GM18526 (cell line): ENCODE data around the gene DLX5.

Experiments used
- POLR2A ChIP-seq: IDR thresholded peaks from 3 replicates; pipeline ENCODE4 v1.6.1; 2011; ENCODE audit not compliant: insufficient read length; ENCODE audit errors: extremely low read depth

Gene DLX5

DNA sequence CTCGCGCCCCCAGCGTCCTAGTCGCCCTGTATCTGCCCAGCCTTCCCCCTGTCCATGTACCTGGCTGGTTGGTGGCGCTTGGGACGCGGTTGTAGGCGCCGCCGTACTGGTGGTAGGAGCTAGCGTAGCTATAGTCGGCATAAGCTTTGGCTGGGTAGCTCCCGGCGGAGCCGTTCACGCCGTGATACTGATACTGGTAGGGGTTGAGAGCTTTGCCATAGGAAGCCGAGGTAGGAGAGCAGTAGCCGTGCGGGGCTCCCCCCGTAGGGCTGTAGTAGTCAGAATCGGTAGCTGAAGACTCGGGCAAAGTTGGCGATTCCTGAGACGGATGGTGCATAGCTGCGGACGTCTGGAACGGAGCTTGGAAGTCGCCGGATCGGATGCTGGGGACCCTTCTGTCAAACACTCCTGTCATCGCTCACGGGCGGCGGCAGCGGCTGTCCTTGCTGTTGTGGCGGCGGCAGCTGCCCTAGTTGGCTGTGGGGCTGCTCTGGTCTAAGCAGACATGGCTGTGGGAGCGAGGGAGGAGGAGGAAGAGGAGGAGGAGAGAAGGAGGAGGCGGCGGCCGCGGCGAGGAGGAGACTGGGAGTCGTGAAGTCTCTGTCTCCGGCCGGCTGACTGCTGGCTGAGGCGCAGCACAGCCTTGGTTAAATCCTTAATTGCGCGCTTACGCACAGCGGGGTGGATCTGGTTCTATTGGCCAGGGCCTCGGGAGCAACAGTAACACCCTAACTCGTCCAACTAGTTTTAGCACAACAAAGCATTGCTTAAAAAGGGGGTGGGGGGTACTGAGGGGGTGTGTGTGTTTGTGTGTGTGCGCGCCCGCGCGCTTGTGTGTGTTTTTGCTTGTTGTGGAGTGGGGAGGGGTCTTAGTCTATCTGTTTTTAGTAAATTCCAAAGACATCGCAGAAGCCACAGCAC, at the start of gene DLX5:
TSS of gene DLX5 (minus strand) at position 623 of the 921 bp plus-strand sequence. CDS start at position 415, 208 bp downstream.
- no peak for TF ChIP-seq POLR2A

DNA sequence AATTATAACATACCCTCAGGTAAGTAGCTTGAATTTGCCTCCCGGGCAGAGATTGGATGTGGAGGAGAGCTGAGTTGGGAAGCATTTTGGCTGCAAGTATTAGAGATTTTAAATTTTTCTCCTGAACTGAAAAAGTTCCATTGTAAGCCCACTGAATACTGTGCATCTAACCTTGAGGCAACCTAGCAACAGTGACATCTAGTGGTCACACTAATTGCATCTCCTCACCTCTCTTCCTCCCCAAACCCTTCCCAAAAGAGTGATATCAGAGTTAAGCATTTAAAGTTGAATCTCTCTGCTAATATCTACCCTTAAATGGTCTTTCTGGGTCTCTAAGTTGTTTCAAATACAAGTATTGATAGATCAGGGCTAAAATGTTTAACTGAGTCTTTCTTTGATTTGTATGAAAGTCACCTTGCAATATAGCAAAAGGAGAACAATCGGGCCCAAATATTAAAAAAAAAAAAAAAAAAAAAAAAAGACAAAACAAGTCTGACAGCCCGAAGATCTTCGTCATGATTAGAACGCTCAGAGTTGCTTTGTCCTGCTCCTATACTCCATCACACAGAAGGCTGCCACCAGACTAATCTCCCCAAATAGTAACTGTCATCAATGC, 40.4 kb upstream of the DLX5 start:
- no peak for TF ChIP-seq POLR2A

DNA sequence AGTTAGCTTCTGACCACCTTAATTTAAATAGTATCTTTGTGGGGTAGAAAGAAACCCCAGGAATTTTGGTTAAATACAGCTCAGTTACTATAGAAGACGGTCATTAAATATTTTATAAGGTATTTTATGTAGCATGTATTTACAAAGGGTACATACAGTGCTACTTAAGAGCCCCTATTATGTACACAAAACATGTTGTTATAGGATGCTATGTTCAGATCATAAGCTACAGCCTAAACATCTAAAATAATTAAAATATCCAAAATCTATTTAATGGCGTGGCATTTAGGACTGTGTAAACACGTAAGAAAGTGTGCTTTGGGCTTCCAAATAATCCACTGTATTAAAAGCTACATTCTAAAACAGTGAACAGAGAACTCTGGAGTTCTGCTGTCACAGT, 39.4 kb upstream of the DLX5 start:
- TF ChIP-seq POLR2A, result no peak

DNA sequence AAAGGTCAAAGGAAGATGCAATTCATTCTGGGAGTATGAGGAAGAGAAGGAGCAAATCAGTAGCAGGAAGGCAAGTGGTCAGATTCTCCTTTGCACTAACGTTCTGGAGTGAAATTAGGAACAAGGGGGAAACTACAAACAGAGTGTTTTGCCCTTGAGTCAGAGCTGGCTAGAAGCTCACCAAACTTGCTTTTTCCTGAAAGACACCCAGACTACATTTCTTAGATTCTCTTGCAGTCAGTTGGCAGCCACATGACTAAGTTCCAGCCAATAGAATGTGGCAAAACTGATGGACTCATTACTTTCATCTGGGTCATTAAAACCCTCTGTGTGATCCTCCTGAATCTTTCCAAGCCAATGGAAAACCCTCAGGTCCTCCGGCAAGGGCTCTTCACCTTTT, 18.6 kb upstream of the DLX5 start:
- TF ChIP-seq POLR2A, result no peak

DNA sequence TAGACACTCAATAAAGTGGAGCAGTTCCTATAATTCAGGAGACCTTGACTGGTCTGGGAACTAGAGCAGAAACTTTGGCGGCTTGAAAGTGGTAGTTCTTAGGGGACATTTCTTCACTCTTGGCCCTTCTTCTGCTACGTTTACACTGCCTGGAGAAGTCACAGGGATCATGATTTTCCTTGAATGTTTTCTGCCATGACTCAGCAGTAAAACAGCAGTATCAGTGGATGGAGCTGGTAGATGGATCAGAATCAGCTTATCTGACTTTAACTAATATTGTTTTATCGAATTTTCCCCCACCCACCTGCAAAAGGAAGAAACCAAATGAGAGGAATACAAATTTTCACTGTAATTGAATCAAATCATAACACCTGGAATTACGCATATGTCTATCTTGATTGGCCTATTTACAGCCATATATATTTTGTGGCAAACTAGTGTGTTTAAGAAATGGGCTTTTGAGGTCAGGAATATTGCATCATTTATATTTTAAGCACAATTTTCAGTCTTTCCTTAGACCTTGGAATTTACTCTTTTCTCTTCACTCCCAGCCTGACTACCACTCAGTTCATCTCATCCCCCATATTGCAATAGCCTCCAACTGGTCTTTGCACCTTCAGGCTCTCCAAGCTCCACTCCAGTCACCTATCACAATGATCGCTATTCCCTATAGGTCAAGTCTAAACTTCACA, 14.9 kb upstream of the DLX5 start:
- no peak for TF ChIP-seq POLR2A

DNA sequence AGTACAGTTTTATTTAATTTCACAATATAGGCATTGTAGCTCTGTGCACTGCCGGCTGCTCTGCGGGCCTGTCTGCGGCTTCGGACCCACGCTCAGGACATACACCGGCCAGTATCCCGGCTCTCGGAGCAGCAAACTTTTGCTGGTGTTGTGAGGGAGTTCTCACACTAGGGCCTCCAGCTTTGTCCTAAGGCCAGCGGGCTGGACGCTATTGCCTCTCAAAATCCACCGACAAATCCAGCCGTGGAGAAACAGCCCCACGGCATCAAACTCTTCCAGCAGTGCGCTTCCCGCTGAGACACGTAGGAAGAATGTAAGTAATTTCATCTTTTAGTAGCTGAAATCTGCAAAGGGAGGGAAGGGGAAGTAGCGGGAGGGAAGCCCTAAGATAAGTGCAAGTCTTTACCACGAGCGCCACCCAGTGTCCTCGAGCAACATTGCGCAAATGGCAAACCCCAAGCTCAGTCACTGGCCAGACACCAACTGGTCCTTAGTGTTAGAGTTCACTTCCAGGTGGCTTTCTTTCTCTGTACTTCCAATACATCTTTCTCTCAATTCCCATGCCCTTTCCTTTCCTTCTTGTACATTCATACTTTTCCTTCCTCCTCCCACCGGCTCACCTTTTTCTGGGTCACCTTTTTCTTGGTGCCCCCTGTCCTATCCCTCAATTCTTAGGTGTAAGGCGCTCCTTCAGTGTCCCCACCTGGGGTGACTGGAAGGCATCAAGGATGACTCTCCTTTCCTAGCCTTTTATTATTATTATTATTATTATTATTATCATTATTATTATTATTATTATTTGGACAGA, 3.0 kb upstream of the DLX5 start:
- no peak for TF ChIP-seq POLR2A

DNA sequence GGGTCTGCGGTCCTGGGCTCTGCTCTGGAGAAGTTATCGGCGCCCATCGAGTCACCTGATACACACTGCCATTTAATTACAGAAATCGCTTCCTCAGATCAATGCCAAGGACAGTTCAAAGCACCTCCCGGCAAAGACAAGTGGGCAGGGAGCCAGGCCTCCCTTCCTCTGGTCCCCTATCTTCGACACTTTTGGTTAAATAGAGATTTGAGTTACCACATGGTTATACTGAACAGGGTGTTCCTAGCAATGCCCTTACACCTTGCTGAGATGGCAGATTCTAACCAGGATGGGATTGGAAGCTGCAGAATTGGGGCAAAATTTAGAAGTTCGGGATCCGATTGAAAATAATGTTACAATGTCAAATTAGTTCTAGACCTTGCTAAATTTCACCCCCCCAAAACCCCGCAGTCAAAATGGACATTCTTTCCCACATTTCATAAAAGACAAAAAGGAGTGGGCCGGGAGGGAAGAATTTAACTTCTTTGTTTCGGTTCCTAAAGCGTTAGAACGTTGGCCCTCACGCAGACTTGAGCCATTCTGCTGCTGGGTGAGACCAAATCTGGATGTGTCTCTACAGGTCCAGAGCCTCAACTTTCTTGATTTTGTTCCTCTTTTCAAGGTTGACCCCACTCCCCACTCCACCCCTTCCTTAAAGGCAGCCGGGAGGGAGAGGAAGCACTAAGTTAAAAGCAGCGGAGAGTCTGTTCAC, 2.2 kb upstream of the DLX5 start:
- no peak for TF ChIP-seq POLR2A

DNA sequence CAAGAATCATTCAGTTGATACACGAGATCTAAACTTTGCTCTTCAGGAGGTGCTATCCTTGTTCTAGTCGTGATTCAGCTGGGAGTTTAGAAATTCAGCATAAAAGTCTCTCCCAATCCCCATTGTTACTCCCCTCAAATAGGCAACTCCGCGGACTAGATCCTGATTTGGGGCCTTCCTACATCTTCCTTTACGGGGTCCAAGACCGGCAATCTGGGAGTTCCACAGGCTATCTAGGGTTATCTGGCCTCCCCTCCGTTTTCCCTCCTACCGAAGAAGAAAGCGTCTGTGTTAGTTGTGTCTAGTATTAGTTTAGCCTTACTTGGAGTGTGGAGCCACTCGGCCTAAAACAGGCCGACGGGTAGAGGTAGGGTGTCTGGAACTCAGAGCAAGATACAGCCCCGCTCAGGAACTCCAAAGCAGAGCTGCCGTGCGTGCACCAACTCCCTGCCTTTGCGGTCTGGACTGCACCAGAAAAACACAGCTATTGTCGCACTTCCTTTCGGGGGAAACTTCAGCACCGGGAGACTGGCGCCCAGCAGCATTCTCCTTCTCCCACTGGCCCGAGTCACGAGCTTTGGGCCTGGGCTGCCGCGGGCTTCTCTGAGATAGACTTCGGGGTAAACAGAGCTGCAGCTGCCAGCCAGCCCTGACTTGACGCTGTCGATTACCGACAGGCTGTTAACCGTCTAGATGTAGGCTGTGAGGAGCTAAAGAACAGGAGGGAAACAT, 1.5 kb upstream of the DLX5 start:
- TF ChIP-seq POLR2A, result no peak

DNA sequence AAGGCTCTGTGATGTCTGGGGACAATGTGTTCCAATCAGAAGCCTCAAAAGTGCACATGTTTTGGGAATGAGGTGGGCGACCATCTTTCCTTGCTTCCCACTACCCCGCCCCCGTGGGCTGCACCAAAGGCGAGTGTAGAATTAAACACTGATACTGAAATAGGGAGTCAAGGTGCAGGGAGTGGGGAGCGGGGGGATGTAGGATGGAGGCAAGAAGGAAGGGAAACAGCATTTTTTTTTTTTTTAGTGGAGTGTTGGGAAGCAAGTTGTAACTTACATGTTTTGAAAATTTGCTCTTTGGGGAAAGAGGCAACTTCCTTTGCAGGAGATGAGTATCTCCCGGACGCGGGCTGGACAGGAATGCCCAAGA, 484 bp upstream of the DLX5 start:
- TF ChIP-seq POLR2A, result no peak

DNA sequence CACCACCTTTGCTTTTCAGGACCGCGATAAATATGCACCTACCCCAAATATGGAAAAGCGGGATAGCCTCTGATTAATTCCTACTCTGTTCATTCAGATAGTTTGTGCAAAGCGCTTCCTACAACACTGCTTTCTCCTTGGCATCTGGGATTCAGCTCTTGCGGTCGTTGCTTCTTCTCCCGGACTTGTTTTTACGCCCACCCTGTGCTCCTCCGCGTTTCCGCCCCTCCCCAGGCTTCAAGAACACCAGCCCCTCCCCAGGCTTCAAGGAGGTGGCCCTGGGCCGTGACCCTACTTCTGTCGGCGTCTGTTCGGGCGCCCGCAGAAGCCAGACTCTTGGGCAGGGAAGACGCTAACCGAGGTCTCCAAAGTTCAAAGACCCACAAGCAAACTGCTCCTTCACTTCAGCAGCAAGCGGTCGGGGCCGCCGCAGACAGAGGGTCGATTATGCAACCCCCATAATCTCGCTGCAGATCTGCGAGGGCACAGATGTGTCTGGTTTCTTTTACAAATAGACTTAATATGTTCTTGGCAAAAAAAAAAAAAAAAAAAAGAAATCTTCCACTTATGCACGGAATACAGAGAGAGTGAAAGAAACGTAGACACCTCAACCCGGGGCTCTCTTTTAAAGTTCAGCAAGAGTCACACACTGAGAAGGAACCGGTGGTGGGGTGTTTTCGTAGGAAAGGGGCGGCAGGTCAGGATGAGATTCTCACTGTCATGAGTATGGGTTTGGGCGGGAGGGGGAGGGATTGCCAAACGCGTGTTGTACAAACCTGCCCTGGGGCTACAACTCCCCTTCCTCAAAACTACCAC, 1.9 kb downstream of the DLX5 start:
- TF ChIP-seq POLR2A, result no peak

DNA sequence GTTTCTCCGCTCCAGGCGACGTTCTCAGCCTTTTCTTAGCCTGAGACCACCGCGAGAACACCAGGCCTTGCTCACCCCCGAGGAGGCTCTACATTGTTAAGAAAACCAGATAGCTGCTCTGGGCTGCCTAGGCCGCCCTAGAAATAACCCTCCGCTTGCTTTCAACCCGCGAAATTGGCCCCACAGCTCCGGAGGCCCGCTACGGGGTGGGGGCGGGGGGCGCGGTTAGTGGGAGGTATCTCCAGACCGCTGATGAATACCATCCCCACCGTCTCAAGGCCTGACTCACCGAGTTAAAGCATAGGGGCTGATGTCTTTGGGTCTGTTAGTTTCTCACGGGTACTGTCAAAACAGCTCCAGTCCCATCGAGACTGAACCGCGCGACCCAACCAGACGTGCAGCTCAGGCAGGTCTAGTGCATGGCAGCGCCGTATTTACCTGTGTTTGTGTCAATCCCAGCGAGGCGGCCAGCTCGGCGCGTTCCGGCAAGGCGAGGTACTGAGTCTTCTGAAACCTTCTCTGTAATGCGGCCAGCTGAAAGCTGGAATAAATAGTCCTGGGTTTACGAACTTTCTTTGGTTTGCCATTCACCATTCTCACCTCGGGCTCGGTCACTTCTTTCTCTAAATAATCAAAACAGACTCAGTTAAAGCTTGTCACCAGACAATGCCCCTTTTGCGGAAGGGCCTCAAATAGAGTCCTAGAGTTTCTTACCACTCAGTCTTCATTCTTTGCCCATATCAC, 2.7 kb downstream of the DLX5 start:
- TF ChIP-seq POLR2A, result no peak

DNA sequence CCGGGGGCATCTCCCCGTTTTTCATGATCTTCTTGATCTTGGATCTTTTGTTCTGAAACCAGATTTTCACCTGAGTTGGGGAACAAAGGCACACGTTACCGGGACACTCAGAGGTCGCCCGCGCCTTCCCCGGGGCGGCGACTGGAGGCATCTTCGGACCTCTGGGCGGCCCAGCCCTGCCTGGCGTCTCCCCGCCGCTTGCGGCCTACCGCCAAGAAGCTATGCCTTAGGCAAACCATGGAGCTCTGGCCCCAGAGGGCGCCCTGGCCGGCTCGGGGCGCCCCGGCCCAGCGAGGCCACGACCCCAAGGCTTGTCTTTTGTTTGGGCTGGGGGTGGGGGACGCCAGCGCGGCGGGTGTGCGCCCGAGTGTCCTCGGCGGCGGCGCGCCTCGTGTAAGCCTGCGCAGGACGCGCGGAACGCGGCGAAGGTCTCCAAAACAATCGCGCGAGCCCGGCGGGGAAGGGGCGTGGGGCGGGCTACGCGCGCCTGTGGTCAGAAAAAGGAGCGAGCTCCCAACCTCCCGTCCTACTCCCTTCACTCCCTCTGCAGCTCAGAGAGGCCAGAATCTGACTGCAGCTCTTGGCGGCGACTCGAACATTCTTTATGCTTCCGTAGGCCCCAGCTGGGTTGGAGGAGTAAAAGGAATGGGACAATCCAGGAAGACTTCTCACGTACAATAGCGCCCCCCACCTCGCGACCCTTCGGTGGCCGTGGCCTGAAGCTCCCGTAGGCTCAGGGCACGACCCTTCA, 3.5 kb downstream of the DLX5 start:
- TF ChIP-seq POLR2A, result no peak
